ENCODE data around the gene TIAM2.

The TIAM2 gene

DNA sequence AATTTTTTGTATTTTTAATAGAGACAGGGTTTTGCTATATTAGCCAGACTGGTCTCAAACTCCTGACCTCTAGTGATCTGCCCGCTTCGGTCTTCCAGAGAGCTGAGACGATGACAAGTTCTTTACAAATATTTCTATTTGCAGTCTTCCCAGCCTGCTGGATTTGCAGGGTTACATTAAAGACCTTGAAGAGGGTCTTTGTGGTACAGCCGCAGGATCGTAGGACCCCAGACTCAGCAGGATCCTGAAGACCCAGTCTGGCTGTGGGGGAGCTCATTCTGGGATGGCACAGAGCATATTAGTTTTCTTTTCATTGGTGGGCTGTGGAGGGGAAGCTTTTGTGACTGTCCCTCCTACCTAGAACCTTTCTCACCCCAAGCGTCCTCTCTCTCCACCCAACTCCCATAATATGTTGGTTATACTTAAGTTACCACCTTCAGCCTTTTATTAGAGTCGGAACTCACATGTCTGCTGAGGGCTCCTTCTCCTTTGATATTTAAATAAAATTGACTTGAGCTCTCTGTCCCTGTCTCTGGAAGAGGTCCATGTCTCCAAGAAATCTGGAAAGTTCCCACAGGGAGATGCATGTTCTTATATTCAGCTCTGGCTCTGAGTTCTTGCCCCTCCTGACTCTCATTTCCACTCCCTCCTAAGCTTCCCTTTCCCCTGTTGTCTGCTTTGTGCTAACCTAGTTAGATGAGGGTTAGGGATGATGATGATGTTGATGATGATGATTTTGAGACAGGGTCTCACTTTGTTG lies 72.0 kb downstream of the TIAM2 start:
- DNase-seq, result no peak

GRCh38 chr6:155067956-155068615 lies 73.0 kb downstream of the TIAM2 start:
- no peak for DNase-seq

- no peak for DNase-seq
These were observed 74.4 kb downstream of the TIAM2 start for GRCh38 chr6:155069543-155069942.

GRCh38 chr6:155075930-155076695 lies 81.0 kb downstream of the TIAM2 start:
- DNase-seq, result no peak

- DNase-seq, result no peak
These were observed 82.2 kb downstream of the TIAM2 start for GRCh38 chr6:155077331-155077730.

GRCh38 chr6:155077784-155078183 lies 82.7 kb downstream of the TIAM2 start:
- DNase-seq, result no peak

GRCh38 chr6:155078331-155078745 lies 83.2 kb downstream of the TIAM2 start:
- DNase-seq, result peak; percentile 35

- DNase-seq, result no peak
These were observed 84.9 kb downstream of the TIAM2 start for GRCh38 chr6:155079985-155080452.

GRCh38 chr6:155080881-155081845 lies 86.0 kb downstream of the TIAM2 start:
- peak; percentile 85 for DNase-seq

- peak; percentile 64 for DNase-seq
These were observed 89.5 kb downstream of the TIAM2 start for GRCh38 chr6:155084431-155085123.

DNA sequence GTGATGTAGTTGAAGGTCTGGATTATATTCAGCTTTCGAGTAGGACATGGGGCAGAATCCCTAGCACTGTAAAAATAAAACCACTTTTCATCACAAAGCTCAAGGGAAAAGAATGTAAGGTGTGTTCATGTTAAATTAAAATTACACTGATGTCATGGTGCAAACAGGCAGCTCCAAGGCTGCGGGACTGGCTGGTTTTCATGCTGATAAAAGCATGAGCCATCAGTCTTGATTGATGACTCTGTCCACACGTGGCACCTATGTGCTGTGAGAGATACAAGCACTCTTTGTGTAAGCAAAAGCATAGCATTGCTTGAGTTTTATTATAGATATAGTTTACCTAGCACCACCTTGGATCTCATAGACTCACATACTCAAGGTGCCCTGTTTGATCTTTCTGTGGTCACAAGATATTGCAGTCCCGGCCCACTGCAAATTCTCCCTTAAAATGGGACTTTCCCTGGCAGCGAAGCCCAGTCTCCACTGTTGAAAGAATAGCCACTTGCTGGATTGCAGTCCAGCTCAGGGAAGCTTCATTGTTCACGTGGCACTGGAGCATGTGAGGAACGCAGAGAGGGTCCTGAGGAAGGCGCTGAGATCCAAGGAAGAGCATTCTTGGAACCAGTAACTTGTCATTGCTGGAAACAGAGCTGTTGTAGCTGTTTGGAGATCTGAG lies 90.6 kb downstream of the TIAM2 start:
- peak; percentile 82 for DNase-seq

- DNase-seq, result no peak
These were observed 93.7 kb downstream of the TIAM2 start for GRCh38 chr6:155088856-155089255.

GRCh38 chr6:155089746-155090145 lies 94.6 kb downstream of the TIAM2 start:
- DNase-seq, result no peak

DNA sequence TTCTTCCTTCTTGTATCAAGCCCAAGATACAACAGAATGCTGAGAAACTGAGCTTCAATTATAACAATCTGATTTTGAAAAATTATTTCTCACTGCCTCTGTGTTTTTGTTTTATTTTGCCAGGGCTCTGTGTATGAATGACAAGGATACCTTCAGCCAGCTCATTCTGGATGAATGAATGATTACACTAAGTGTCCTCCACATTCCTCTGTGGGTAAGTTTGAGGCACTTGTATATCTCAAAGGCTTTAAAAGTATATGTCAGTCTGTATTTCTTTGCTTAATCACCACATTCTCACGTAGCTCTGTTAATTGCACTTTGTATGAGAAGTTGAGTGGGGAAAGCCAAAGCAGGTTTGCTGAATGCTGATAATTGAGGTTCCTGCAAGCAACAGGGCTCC lies 95.1 kb downstream of the TIAM2 start:
- no peak for DNase-seq

DNA sequence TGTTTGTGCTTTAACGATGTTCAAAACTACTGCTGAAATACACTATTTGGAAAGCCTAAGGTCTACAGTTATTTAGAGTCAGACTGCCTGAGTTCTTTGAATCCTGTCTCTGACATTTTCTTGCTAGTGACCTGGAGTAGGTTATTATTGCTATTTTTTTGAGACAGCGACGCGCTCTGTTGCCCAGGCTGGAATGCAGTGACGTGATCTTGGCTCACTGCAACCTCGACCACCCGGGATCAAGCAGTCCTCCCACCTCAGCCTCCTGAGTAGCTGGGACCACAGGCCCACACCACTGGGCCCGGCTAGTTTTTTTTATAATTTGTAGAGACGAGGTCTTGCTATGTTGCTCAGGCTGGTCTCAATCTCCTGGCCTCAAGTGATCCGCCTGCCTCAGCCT lies 96.6 kb downstream of the TIAM2 start:
- no peak for DNase-seq

DNA sequence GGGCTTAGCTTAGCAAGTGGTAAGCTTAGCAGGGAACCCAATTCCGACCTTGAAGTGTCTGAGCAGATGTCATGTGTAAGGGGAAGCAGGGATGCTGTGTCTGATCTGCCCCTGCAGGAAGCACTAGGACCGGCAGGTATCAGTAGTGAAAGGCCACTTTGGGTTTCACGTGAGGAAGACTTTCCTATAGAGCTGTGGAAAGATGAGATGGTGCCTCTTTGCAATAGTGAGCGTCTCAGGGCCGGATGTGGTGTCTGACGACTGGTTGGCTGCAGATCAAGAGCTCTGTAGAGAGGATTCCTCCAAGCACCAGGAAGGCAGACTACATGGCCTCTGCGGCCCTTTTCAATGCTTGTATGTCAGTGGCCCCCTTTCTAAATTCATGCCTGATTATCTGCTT lies 98.3 kb downstream of the TIAM2 start:
- DNase-seq, result peak; percentile 43

DNA sequence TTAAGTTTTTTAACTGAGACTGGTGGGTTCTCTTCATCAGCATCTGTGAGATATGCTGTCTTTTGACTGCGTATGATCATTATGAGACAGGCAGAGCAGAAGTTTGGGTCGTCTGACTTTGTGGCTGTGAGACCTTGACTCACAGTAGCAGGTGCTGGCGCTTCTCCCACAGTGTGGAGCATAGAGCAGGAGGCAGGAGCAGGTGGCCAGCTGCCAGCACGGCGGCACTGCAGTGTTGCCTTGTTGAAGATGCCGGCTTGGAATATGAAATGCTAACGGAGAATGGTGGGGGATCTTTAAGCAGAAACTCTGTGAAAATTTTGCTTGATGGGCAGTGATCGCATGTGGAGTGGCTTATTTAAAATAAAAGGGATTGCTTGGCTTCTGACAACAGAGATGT lies 105.0 kb downstream of the TIAM2 start:
- peak; percentile 42 for DNase-seq

- no peak for DNase-seq
These were observed 105.5 kb downstream of the TIAM2 start for GRCh38 chr6:155100591-155100990.

DNA sequence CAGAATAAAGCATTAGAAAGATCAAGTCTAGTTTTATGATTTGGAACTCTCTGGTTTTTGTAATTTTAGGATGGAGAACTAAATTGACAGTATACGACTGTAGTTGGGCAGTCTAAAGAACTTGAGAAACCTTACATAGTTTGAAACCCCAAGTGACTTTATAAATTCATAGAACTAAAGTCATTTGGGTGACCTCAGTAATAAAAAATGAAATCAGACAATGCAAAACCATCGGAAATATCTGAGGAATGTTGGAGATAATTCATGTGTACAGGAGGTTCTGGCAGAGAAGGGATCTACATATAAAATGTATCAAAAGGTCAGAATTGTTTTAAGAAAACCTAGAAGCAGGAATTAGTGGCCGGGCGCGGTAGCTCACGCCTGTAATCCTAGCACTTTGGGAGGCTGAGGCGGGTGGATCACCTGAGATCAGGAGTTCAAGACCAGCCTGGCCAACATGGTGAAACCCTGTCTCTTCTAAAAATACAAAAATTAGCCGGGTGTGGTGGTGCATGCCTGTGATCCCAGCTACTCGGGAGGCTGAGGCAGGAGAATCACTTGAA lies 108.0 kb downstream of the TIAM2 start:
- DNase-seq, result peak; percentile 91

- peak; percentile 61 for DNase-seq
These were observed 108.8 kb downstream of the TIAM2 start for GRCh38 chr6:155103816-155104366.
